ENCODE data around the gene CCSER1. TPM values are rescaled to one million over a fixed set of nuclear protein-coding genes. Genes with fewer than 3 reads are reported as not detected.

Gene CCSER1
- total RNA-seq, 1 experiment from 2014 or later = 0.05 TPM

- no peaks in the 10 kb centered on the region for H3K9me3 ChIP-seq (ENCODE audit: control insufficient read depth, insufficient read depth, low read depth, low read length)
- no peaks in the 10 kb centered on the region for H3K27me3 ChIP-seq (ENCODE audit: control insufficient read depth, insufficient read depth, low read length)
- ChIA-PET CTCF (no interaction called here), POLR2A (no interaction called here)
- DNase-seq (ENCODE audit: low read depth, low spot score) (no peak), ATAC-seq (no peak)
- no peak overlapping the region for H3K4me3 ChIP-seq (ENCODE audit: low read depth in 2 of 2, low read length in 2 of 2)
- no peak overlapping the region for H3K27ac ChIP-seq (ENCODE audit: low read length)
- H3K36me3 ChIP-seq (ENCODE audit: control insufficient read depth, insufficient read depth, low read length) = no peaks in the 10 kb centered on the region
- no peak for TF ChIP-seq TCF7L2 (IDR thresholded peaks at IDR 0.05; ENCODE audit: low read depth, low read length)
- no peak for TF ChIP-seq SIN3A (IDR thresholded peaks at IDR 0.05; ENCODE audit: borderline replicate concordance, insufficient read depth, low read depth, low read length)
- TF ChIP-seq REST (IDR thresholded peaks at IDR 0.05; ENCODE audit: insufficient read depth in 1 of 2, low read depth in 2 of 2, low read length in 1 of 2) = no peak
- TF ChIP-seq, protein P1, sequence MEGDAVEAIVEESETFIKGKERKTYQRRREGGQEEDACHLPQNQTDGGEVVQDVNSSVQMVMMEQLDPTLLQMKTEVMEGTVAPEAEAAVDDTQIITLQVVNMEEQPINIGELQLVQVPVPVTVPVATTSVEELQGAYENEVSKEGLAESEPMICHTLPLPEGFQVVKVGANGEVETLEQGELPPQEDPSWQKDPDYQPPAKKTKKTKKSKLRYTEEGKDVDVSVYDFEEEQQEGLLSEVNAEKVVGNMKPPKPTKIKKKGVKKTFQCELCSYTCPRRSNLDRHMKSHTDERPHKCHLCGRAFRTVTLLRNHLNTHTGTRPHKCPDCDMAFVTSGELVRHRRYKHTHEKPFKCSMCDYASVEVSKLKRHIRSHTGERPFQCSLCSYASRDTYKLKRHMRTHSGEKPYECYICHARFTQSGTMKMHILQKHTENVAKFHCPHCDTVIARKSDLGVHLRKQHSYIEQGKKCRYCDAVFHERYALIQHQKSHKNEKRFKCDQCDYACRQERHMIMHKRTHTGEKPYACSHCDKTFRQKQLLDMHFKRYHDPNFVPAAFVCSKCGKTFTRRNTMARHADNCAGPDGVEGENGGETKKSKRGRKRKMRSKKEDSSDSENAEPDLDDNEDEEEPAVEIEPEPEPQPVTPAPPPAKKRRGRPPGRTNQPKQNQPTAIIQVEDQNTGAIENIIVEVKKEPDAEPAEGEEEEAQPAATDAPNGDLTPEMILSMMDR (IDR thresholded peaks at IDR 0.05) = no peak
- TF ChIP-seq POLR2AphosphoS5 (IDR thresholded peaks at IDR 0.05; ENCODE audit: low read depth, low read length) = no peak
- intact Hi-C loops (cut with micrococcal nuclease; ENCODE audit: unreplicated experiment) (no loop called here), in situ Hi-C loops (cut with HindIII; ENCODE audit: low pct_unique_long_range_greater_than_20kb, low sequenced_read_pairs) (no loop called here)
- H3K4me1 ChIP-seq (ENCODE audit: control insufficient read depth, insufficient read depth, low read length) = no peaks in the 10 kb centered on the region
- no TSS peak for BruUV-seq (replicated peaks)
These were observed 153.8 kb downstream of the CCSER1 start for GRCh38 chr4:90280954-90281353.

DNA sequence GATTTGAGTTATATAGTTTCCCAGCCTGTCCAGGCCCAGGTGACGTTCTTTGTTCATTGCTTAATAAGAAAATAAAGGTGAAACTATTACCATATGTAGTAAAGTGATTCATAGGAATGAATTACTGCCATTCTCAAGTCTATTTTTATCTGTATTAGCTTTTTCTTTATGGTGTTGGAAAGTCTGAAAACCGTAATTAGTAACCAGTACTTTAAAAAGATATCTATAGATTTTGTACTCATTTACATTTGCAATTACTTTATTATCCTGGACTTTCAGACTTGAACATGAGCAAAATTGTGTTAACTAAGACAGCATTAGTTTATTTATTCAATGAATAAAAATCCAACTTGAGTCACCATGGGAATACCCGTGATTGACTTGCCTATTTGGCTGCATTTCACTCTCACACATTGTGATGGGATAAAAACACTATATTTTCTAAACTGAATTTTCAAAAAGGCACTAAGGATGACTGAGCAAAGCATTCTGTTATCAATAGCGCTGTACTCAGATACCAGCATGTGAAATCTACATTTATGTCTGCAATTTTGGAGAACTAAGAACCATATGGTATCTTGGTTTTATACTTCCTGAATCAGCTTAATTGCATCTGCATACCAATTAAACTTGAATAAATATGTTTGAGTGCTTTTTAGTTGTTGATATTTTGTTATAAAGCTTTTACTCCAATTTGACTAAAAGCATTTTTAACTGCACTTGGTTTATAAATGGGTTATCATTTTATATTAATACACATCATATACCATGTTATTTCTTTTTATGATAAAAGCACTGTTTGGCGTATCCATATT, 154.6 kb downstream of the CCSER1 start:
- H3K4me1 ChIP-seq (ENCODE audit: control insufficient read depth, insufficient read depth, low read length) = no peaks in the 10 kb centered on the region
- ATAC-seq (no peak), DNase-seq (ENCODE audit: low read depth, low spot score) (no peak)
- TF ChIP-seq, protein P1 (IDR thresholded peaks at IDR 0.05) = no peak
- no peak for TF ChIP-seq TCF7L2 (IDR thresholded peaks at IDR 0.05; ENCODE audit: low read depth, low read length)
- TF ChIP-seq REST (IDR thresholded peaks at IDR 0.05; ENCODE audit: insufficient read depth in 1 of 2, low read depth in 2 of 2, low read length in 1 of 2) = no peak
- no peak for TF ChIP-seq POLR2AphosphoS5 (IDR thresholded peaks at IDR 0.05; ENCODE audit: low read depth, low read length)
- no peak for TF ChIP-seq SIN3A (IDR thresholded peaks at IDR 0.05; ENCODE audit: borderline replicate concordance, insufficient read depth, low read depth, low read length)
- CTCF ChIA-PET = no interaction called here
- H3K4me3 ChIP-seq (ENCODE audit: low read depth in 2 of 2, low read length in 2 of 2) = no peak overlapping the region
- intact Hi-C loops (cut with micrococcal nuclease; ENCODE audit: unreplicated experiment) = no loop called here
- no peaks in the 10 kb centered on the region for H3K27me3 ChIP-seq (ENCODE audit: control insufficient read depth, insufficient read depth, low read length)
- no peak overlapping the region for H3K27ac ChIP-seq (ENCODE audit: low read length)
- POLR2A ChIA-PET = no interaction called here
- no peaks in the 10 kb centered on the region for H3K9me3 ChIP-seq (ENCODE audit: control insufficient read depth, insufficient read depth, low read depth, low read length)
- H3K36me3 ChIP-seq (ENCODE audit: control insufficient read depth, insufficient read depth, low read length) = no peaks in the 10 kb centered on the region
- no TSS peak for BruUV-seq (replicated peaks)
- in situ Hi-C loops (cut with HindIII; ENCODE audit: low pct_unique_long_range_greater_than_20kb, low sequenced_read_pairs) = no loop called here
